ENCODE data around the gene CASZ1.

GRCh38 chr1:10722803-10723202 lies 73.6 kb downstream of the CASZ1 start:
- TF ChIP-seq, protein P1, sequence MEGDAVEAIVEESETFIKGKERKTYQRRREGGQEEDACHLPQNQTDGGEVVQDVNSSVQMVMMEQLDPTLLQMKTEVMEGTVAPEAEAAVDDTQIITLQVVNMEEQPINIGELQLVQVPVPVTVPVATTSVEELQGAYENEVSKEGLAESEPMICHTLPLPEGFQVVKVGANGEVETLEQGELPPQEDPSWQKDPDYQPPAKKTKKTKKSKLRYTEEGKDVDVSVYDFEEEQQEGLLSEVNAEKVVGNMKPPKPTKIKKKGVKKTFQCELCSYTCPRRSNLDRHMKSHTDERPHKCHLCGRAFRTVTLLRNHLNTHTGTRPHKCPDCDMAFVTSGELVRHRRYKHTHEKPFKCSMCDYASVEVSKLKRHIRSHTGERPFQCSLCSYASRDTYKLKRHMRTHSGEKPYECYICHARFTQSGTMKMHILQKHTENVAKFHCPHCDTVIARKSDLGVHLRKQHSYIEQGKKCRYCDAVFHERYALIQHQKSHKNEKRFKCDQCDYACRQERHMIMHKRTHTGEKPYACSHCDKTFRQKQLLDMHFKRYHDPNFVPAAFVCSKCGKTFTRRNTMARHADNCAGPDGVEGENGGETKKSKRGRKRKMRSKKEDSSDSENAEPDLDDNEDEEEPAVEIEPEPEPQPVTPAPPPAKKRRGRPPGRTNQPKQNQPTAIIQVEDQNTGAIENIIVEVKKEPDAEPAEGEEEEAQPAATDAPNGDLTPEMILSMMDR (IDR thresholded peaks at IDR 0.05), result no peak
- no peak for TF ChIP-seq ZFX (IDR thresholded peaks at IDR 0.05; ENCODE audit: borderline replicate concordance)
